OCI-LY1 (cell line): ENCODE measurements around the gene BNIP5.

ENCODE experiments used
- H2AFZ ChIP-seq: fragments of 200-600 bp; sonication (generic), shearing (Covaris generic); 2 replicates; pipeline ENCODE4 v1.6.0; 2014; ENCODE audit warnings: antibody characterized with exemption, mild to moderate bottlenecking, low read length
- H3F3A ChIP-seq: fragments of 200-600 bp; sonication (generic), shearing (Covaris generic); 2 replicates; pipeline ENCODE4 v1.6.0; 2014; ENCODE audit warnings: mild to moderate bottlenecking, antibody characterized with exemption, low read length, moderate library complexity; ENCODE audit not compliant: insufficient read depth
- H3K27ac ChIP-seq: fragments of 200-600 bp; sonication (generic); 2 replicates; pipeline ENCODE4 v1.5.1; 2014; ENCODE audit warnings: low read length, mixed run types, mild to moderate bottlenecking, low read depth; ENCODE audit not compliant: poor library complexity, severe bottlenecking
- H3K27me3 ChIP-seq: fragments of 200-600 bp; sonication (generic); 2 replicates; pipeline ENCODE4 v1.6.0; 2014; ENCODE audit warnings: antibody characterized with exemption, mild to moderate bottlenecking, low read length, moderate library complexity; ENCODE audit not compliant: insufficient read depth
- H3K36me3 ChIP-seq: fragments of 200-600 bp; sonication (generic); 2 replicates; pipeline ENCODE4 v1.6.1; 2014; ENCODE audit warnings: mild to moderate bottlenecking, antibody characterized with exemption, low read length, moderate library complexity, mixed read lengths; ENCODE audit not compliant: insufficient read depth
- H3K4me1 ChIP-seq: fragments of 200-600 bp; sonication (generic); 2 replicates; pipeline ENCODE4 v1.5.1; 2014; ENCODE audit warnings: mild to moderate bottlenecking, low read length, moderate library complexity; ENCODE audit not compliant: insufficient read depth, severe bottlenecking
- H3K4me2 ChIP-seq: fragments of 200-600 bp; sonication (generic), shearing (Covaris generic); 2 replicates; pipeline ENCODE4 v1.6.1; 2014; ENCODE audit warnings: low read length
- H3K4me3 ChIP-seq: fragments of 200-600 bp; sonication (generic); 2 replicates; pipeline ENCODE4 v1.5.1; 2014; ENCODE audit warnings: low read length, low read depth, mild to moderate bottlenecking, mixed read lengths; ENCODE audit not compliant: poor library complexity, severe bottlenecking
- H3K79me2 ChIP-seq: fragments of 200-600 bp; shearing (Covaris generic); 2 replicates; pipeline ENCODE4 v1.6.1; 2016; ENCODE audit warnings: mixed run types, low read length, mixed read lengths; ENCODE audit not compliant: insufficient read depth
- H3K9ac ChIP-seq: fragments of 200-600 bp; sonication (generic), shearing (Covaris generic); 2 replicates; pipeline ENCODE4 v1.6.1; 2014; ENCODE audit warnings: mild to moderate bottlenecking, low read length, mixed read lengths
- H3K9me2 ChIP-seq: fragments of 200-600 bp; sonication (generic), shearing (Covaris generic); 2 replicates; pipeline ENCODE4 v1.6.1; 2014; ENCODE audit warnings: low read depth, mild to moderate bottlenecking, low read length, mixed read lengths
- H3K9me3 ChIP-seq: fragments of 200-600 bp; shearing (Covaris generic); 2 replicates; pipeline ENCODE4 v1.6.1; 2014; ENCODE audit warnings: low read length, mixed read lengths
- H4K20me1 ChIP-seq: fragments of 200-600 bp; sonication (generic), shearing (Covaris generic); 2 replicates; pipeline ENCODE4 v1.6.0; 2016; ENCODE audit warnings: mild to moderate bottlenecking, low read length; ENCODE audit not compliant: insufficient read depth
- EZH2 ChIP-seq: fragments of 200-600 bp; sonication (generic), shearing (Covaris generic); IDR thresholded peaks from 2 replicates; pipeline ENCODE4 v1.8.0; 2017; ENCODE audit warnings: borderline replicate concordance, mixed run types, mild to moderate bottlenecking, antibody characterized with exemption, low read length, moderate library complexity, mixed read lengths
- TF ChIP-seq, protein P1 (sequence below): fragments of 200-600 bp; sonication (generic), shearing (Covaris generic); IDR thresholded peaks from 2 replicates; pipeline ENCODE4 v1.5.1; 2017; ENCODE audit warnings: mild to moderate bottlenecking, antibody characterized with exemption, low read length, moderate library complexity, mixed read lengths

BNIP5 gene

DNA sequence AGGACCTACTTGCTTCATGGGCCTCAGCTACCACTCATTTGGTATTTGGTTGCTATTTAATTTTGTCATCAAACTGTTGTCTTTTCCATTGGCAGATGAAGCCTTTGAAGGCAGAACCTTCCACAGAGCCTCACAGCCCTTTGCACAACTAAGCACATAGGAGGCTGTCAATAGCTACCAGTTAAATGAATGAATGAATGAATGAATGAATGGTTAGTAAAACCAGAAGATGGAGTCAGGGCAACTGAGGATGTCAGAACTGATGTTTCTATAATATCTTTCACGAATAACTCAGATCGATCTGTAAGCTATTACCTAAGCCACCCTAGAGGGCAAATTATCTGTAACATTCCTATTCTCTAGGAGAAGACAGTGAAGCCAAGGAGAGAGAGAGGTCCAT, 19.1 kb downstream of the BNIP5 start:
- Histone ChIP-seq H3K4me1 (peaks cover 12% of the 10 kb centered on the region), H3F3A (no peaks in the 10 kb centered on the region), H3K9ac (no peak overlapping the region), H2AFZ (no peak overlapping the region), H3K9me3 (no peaks in the 10 kb centered on the region), H3K79me2 (no peaks in the 10 kb centered on the region), H3K9me2 (no peaks in the 10 kb centered on the region), H3K27ac (no peak overlapping the region), H3K36me3 (no peaks in the 10 kb centered on the region), H4K20me1 (no peaks in the 10 kb centered on the region), H3K27me3 (0 out of 2 replicates have a peak, but pooled peaks cover 3% of the 10 kb centered on the region), H3K4me3 (no peak overlapping the region), H3K4me2 (no peak overlapping the region)
- TF ChIP-seq, protein P1, sequence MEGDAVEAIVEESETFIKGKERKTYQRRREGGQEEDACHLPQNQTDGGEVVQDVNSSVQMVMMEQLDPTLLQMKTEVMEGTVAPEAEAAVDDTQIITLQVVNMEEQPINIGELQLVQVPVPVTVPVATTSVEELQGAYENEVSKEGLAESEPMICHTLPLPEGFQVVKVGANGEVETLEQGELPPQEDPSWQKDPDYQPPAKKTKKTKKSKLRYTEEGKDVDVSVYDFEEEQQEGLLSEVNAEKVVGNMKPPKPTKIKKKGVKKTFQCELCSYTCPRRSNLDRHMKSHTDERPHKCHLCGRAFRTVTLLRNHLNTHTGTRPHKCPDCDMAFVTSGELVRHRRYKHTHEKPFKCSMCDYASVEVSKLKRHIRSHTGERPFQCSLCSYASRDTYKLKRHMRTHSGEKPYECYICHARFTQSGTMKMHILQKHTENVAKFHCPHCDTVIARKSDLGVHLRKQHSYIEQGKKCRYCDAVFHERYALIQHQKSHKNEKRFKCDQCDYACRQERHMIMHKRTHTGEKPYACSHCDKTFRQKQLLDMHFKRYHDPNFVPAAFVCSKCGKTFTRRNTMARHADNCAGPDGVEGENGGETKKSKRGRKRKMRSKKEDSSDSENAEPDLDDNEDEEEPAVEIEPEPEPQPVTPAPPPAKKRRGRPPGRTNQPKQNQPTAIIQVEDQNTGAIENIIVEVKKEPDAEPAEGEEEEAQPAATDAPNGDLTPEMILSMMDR = no peak

DNA sequence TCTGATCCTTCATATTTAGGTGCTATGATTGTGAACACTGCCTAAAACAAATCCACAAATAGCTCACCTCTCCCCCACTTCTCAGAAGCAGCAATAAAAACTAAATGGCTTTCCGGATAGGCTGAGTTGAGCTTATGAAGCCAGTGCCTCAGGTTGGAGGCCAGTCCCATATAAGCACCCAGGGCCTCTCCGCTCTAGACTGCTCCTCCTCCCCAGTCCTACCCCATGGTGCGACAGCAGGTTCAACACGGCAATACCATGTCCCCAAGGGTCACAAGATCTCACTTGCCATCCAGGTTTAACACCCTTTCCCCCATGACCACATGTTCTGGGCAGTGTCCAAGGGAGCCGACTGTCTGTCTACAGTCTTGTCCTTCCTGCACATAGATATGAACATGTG, 20.8 kb downstream of the BNIP5 start:
- no peaks in the 10 kb centered on the region for H3K9me3 ChIP-seq
- TF ChIP-seq, protein P1 = no peak
- no peak for TF ChIP-seq EZH2
- H3K79me2 ChIP-seq = no peaks in the 10 kb centered on the region
- no peak overlapping the region for H3K27ac ChIP-seq
- H3K4me1 ChIP-seq = peaks cover 14% of the 10 kb centered on the region
- no peak overlapping the region for H3K4me3 ChIP-seq
- H3K9ac ChIP-seq = no peak overlapping the region
- no peaks in the 10 kb centered on the region for H4K20me1 ChIP-seq
- H3K36me3 ChIP-seq = no peaks in the 10 kb centered on the region
- no peaks in the 10 kb centered on the region for H3F3A ChIP-seq
- H3K4me2 ChIP-seq = no peak overlapping the region
- no peaks in the 10 kb centered on the region for H3K9me2 ChIP-seq
- no peaks in the 10 kb centered on the region for H3K27me3 ChIP-seq
- H2AFZ ChIP-seq = no peak overlapping the region

DNA sequence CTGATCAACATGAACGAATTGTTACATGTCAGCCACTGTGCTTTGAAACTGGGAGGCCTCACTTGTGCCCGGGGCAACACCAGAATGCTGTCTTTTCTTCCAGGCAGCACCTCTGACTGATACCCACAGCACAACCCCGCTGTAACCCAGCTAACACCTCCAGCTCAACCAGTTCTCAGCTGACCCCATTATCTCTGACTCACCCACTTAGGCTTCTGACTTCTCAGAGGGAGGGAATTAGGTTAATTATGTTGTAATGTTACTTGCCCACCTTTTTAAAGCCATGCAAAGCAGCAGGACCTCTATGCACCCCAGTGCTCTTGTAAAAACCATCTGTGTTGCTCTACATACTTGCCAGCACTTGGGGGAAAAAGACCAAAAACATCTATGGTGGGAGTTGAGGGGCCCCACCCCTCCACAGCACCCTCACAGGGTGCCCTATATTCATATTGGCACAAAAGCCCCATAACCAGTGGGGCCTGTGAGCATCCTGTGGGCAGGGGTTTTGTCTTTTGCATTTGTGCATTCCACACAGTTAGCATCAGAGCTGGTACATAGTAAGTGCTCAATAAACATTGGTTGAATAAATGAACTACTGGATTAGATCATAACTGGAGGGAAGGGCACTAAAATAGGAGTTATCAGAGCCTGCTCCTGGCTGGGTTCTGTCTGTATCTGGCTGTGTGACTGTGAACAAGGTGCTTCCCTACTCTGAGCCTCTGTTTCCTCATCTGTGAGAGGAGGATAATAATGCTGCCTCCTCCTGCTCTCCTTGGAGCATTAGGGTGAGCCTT, 22.3 kb downstream of the BNIP5 start:
- Histone ChIP-seq H3K9me3 (no peaks in the 10 kb centered on the region), H3K27me3 (no peaks in the 10 kb centered on the region; the same call in 1 of the 2 replicates), H3F3A (no peaks in the 10 kb centered on the region), H3K79me2 (no peaks in the 10 kb centered on the region), H3K36me3 (no peaks in the 10 kb centered on the region), H3K4me3 (no peak overlapping the region), H2AFZ (no peak overlapping the region), H3K9me2 (no peaks in the 10 kb centered on the region), H3K4me1 (peaks cover 14% of the 10 kb centered on the region), H3K4me2 (no peak overlapping the region), H3K27ac (no peak overlapping the region), H3K9ac (no peak overlapping the region), H4K20me1 (no peaks in the 10 kb centered on the region)
- TF ChIP-seq, protein P1 = no peak
- TF ChIP-seq EZH2 = no peak
